Measurements from ENCODE around the gene UROC1.

UROC1 gene

GRCh38 chr3:126538966-126539365, 21.4 kb upstream of the UROC1 start:
- no peak for TF ChIP-seq FOXP2 (optimal IDR thresholded peaks at IDR 0.05; ENCODE audit: borderline replicate concordance, extremely low read depth, extremely low read length, insufficient read depth)
- TF ChIP-seq POLR2AphosphoS5 (IDR thresholded peaks at IDR 0.05; ENCODE audit: low read depth, low read length): no peak
- no peak for TF ChIP-seq TAF1 (IDR thresholded peaks at IDR 0.05; ENCODE audit: borderline replicate concordance, insufficient read depth, low read length)
- TF ChIP-seq SIN3A (IDR thresholded peaks at IDR 0.05; ENCODE audit: borderline replicate concordance, insufficient read depth, low read length): no peak
- TF ChIP-seq, protein P1, sequence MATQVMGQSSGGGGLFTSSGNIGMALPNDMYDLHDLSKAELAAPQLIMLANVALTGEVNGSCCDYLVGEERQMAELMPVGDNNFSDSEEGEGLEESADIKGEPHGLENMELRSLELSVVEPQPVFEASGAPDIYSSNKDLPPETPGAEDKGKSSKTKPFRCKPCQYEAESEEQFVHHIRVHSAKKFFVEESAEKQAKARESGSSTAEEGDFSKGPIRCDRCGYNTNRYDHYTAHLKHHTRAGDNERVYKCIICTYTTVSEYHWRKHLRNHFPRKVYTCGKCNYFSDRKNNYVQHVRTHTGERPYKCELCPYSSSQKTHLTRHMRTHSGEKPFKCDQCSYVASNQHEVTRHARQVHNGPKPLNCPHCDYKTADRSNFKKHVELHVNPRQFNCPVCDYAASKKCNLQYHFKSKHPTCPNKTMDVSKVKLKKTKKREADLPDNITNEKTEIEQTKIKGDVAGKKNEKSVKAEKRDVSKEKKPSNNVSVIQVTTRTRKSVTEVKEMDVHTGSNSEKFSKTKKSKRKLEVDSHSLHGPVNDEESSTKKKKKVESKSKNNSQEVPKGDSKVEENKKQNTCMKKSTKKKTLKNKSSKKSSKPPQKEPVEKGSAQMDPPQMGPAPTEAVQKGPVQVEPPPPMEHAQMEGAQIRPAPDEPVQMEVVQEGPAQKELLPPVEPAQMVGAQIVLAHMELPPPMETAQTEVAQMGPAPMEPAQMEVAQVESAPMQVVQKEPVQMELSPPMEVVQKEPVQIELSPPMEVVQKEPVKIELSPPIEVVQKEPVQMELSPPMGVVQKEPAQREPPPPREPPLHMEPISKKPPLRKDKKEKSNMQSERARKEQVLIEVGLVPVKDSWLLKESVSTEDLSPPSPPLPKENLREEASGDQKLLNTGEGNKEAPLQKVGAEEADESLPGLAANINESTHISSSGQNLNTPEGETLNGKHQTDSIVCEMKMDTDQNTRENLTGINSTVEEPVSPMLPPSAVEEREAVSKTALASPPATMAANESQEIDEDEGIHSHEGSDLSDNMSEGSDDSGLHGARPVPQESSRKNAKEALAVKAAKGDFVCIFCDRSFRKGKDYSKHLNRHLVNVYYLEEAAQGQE (IDR thresholded peaks at IDR 0.05; ENCODE audit: insufficient read depth in 1 of 2, low read depth in 2 of 2, low read length in 2 of 2): no peak

DNA sequence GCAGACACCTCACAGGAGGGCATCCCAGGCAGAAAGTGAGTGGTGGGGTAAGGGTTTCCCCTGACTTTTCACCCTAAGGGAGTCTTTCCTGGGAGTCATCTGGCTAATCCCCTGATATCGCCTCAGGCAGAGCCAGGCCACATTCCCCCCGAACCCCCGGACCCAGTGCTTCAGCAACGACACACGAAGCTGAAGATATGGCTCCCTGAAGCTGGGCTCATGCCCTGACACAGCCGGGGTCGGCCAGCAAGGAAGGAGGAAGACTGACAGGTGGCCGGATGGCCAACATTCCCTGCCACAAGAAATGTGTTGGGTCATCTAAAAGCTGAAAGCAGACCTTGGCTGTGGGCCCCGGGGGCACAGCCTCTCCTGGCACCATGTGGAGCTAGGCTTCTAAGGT, 20.7 kb upstream of the UROC1 start:
- TF ChIP-seq POLR2AphosphoS5 (IDR thresholded peaks at IDR 0.05; ENCODE audit: low read depth, low read length) (no peak), TAF1 (IDR thresholded peaks at IDR 0.05; ENCODE audit: borderline replicate concordance, insufficient read depth, low read length) (no peak)
- TF ChIP-seq, protein P1 (IDR thresholded peaks at IDR 0.05; ENCODE audit: insufficient read depth in 1 of 2, low read depth in 2 of 2, low read length in 2 of 2): no peak

DNA sequence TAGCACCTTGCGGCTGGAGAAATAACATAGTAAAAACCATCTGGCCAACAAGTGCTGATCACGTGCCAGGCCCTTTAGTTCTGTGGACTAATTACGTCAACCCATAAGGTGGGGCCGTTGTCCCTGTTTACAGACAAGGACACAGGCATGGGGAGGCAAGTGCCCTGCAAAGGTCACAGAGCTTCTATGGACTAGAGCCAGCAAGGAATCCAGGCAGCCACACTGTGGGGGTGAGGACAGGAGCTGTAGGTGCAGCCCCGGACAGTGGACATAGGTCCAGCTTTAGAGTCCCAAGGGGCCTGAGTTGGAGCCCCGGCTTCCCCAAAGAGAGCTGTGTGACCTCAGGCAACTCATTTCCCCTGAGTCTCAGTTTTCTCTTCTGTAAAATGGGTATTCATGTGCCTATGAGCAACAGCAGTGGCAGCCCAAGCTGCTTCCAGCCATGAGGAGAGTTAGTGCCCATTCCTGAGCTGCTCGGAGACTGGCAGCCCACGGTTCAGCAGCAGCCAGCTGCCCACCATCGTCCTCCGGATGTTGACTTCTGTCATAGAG, 20.2 kb upstream of the UROC1 start:
- no peak for TF ChIP-seq SIN3A (IDR thresholded peaks at IDR 0.05; ENCODE audit: borderline replicate concordance, insufficient read depth, low read length)
- no peak for TF ChIP-seq TAF1 (IDR thresholded peaks at IDR 0.05; ENCODE audit: borderline replicate concordance, insufficient read depth, low read length)
- no peak for TF ChIP-seq FOXP2 (optimal IDR thresholded peaks at IDR 0.05; ENCODE audit: borderline replicate concordance, extremely low read depth, extremely low read length, insufficient read depth)
- TF ChIP-seq, protein P1 (IDR thresholded peaks at IDR 0.05; ENCODE audit: insufficient read depth in 1 of 2, low read depth in 2 of 2, low read length in 2 of 2): no peak
- no peak for TF ChIP-seq POLR2AphosphoS5 (IDR thresholded peaks at IDR 0.05; ENCODE audit: low read depth, low read length)

DNA sequence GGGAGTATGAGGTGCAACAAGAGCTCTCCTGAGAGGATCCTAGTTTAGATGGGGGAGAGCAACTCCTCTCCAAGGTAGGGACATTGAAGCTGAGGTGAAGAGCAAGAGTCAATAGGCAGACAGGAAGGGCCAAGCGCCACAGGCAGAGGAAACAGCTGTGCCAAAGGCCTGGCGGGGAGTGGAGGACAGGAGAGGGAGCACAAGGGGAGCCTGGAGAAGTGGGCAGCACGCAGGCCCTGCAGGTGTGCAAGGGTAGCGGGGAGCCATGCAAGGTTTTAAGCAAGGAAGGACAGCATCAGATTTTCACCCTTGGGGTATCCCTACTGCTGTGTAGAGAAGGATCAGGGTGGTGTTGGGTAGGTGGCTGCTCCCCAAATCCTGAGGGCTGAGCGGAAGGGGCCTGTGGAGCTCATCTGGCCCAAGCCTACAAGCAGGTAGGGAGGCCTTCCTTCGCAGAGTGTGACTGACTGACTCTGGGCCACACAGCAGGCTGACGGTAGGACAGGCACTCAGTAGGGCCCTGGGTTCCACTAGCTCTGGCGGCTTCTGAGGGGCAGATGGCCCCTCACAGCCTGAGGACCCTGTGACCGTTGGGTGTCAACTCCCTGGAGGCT, 19.6 kb upstream of the UROC1 start:
- TF ChIP-seq, protein P1 (IDR thresholded peaks at IDR 0.05; ENCODE audit: insufficient read depth in 1 of 2, low read depth in 2 of 2, low read length in 2 of 2): no peak
- TF ChIP-seq FOXP2 (optimal IDR thresholded peaks at IDR 0.05; ENCODE audit: borderline replicate concordance, extremely low read depth, extremely low read length, insufficient read depth) (no peak), TAF1 (IDR thresholded peaks at IDR 0.05; ENCODE audit: borderline replicate concordance, insufficient read depth, low read length) (no peak), SIN3A (IDR thresholded peaks at IDR 0.05; ENCODE audit: borderline replicate concordance, insufficient read depth, low read length) (no peak), POLR2AphosphoS5 (IDR thresholded peaks at IDR 0.05; ENCODE audit: low read depth, low read length) (no peak)

All from PFSK-1 (cell line).